Mucosa of stomach (tissue), 1 donor: ENCODE results near the gene ASH1L.
A peak's percentile ranks its signal among the peaks of the same experiment; 100 is the strongest.
"Not testable (repeated sequence)": the region's sequence is repeated elsewhere in the genome, so short reads cannot be mapped to it uniquely, and the experiment has no call there.

ENCODE experiments used
- H3K27me3 ChIP-seq: one replicate; pipeline ENCODE4 v1.7.0; 2013; ENCODE audit warnings: mild to moderate bottlenecking, low read length; ENCODE audit not compliant: control insufficient read depth, insufficient read depth
- H3K36me3 ChIP-seq: one replicate; pipeline ENCODE4 v1.7.0; 2013; ENCODE audit warnings: low read length; ENCODE audit not compliant: control insufficient read depth, insufficient read depth
- H3K4me1 ChIP-seq: one replicate; pipeline ENCODE4 v1.7.0; 2013; ENCODE audit warnings: mild to moderate bottlenecking, low read length; ENCODE audit not compliant: control insufficient read depth, insufficient read depth
- H3K4me3 ChIP-seq: one replicate; pipeline ENCODE4 v1.7.0; 2013; ENCODE audit warnings: low read length
- H3K9ac ChIP-seq: one replicate; pipeline ENCODE4 v1.7.0; 2013; ENCODE audit warnings: mild to moderate bottlenecking, low read length, moderate library complexity
- H3K9me3 ChIP-seq: one replicate; pipeline ENCODE4 v1.7.0; 2013; ENCODE audit warnings: mild to moderate bottlenecking, low read length, moderate library complexity; ENCODE audit not compliant: control insufficient read depth
- donor health status: Pancreatic carcinoma.

The ASH1L gene

GRCh38 chr1:155589282-155589681 lies 26.7 kb upstream of the ASH1L start:
- H3K4me1 ChIP-seq, H3K4me3 ChIP-seq, H3K27me3 ChIP-seq, H3K36me3 ChIP-seq, H3K9ac ChIP-seq, H3K9me3 ChIP-seq: not testable (repeated sequence)

GRCh38 chr1:155583846-155584245 lies 21.2 kb upstream of the ASH1L start:
- not testable (repeated sequence) for H3K36me3 ChIP-seq, H3K27me3 ChIP-seq, H3K4me3 ChIP-seq, H3K9ac ChIP-seq, H3K4me1 ChIP-seq, H3K9me3 ChIP-seq

GRCh38 chr1:155575608-155576007 lies 13.0 kb upstream of the ASH1L start:
- H3K9ac ChIP-seq, H3K9me3 ChIP-seq: not testable (repeated sequence)

GRCh38 chr1:155574077-155574476 lies 11.5 kb upstream of the ASH1L start:
- Histone ChIP-seq H3K36me3 (no peaks in the 10 kb centered on the region), H3K27me3 (no peaks in the 10 kb centered on the region), H3K9me3 (no peaks in the 10 kb centered on the region), H3K4me3 (no peak overlapping the region), H3K9ac (no peak overlapping the region), H3K4me1 (no peaks in the 10 kb centered on the region)

More at GRCh38 chr1:155575608-155576007, 13.0 kb upstream of the ASH1L start:
- not testable (repeated sequence) for H3K4me3 ChIP-seq, H3K27me3 ChIP-seq, H3K36me3 ChIP-seq, H3K4me1 ChIP-seq

GRCh38 chr1:155570593-155570990 lies 8.0 kb upstream of the ASH1L start:
- Histone ChIP-seq H3K4me1 (no peaks in the 10 kb centered on the region), H3K9me3 (no peaks in the 10 kb centered on the region), H3K9ac (no peak overlapping the region), H3K27me3 (no peaks in the 10 kb centered on the region), H3K4me3 (no peak overlapping the region), H3K36me3 (no peaks in the 10 kb centered on the region)

- no peaks in the 10 kb centered on the region for H3K4me1 ChIP-seq
- no peaks in the 10 kb centered on the region for H3K27me3 ChIP-seq
- no peak overlapping the region for H3K9ac ChIP-seq
- no peaks in the 10 kb centered on the region for H3K9me3 ChIP-seq
- no peaks in the 10 kb centered on the region for H3K36me3 ChIP-seq
- no peak overlapping the region for H3K4me3 ChIP-seq
Measured at GRCh38 chr1:155569988-155570592, 7.5 kb upstream of the ASH1L start.

GRCh38 chr1:155563377-155564022 lies 897 bp upstream of the ASH1L start:
- H3K9me3 ChIP-seq, H3K4me1 ChIP-seq, H3K27me3 ChIP-seq, H3K36me3 ChIP-seq: not testable (repeated sequence)
- peak overlapping the region; percentile 72 for H3K4me3 ChIP-seq
- H3K9ac ChIP-seq, result peak overlapping the region; percentile 93

GRCh38 chr1:155561779-155562580 lies 623 bp downstream of the ASH1L start:
- not testable (repeated sequence) for H3K9me3 ChIP-seq, H3K36me3 ChIP-seq, H3K4me1 ChIP-seq, H3K27me3 ChIP-seq
- H3K4me3 ChIP-seq, result peak overlapping the region; percentile 71
- H3K9ac ChIP-seq, result peak overlapping the region; percentile 96

GRCh38 chr1:155555915-155556314 lies 6.7 kb downstream of the ASH1L start:
- no peaks in the 10 kb centered on the region for H3K4me1 ChIP-seq

GRCh38 chr1:155553349-155553748 lies 9.3 kb downstream of the ASH1L start:
- H3K9me3 ChIP-seq, result no peaks in the 10 kb centered on the region
- H3K9ac ChIP-seq, result no peak overlapping the region
- H3K27me3 ChIP-seq, result no peaks in the 10 kb centered on the region
- no peak overlapping the region for H3K4me3 ChIP-seq
- H3K4me1 ChIP-seq, result no peaks in the 10 kb centered on the region
- no peaks in the 10 kb centered on the region for H3K36me3 ChIP-seq

More at GRCh38 chr1:155555915-155556314, 6.7 kb downstream of the ASH1L start:
- Histone ChIP-seq H3K4me3 (no peak overlapping the region), H3K9ac (no peak overlapping the region), H3K36me3 (no peaks in the 10 kb centered on the region), H3K9me3 (no peaks in the 10 kb centered on the region), H3K27me3 (no peaks in the 10 kb centered on the region)

GRCh38 chr1:155548706-155549105 lies 13.9 kb downstream of the ASH1L start:
- Histone ChIP-seq H3K4me3 (no peak overlapping the region), H3K9ac (no peak overlapping the region), H3K36me3 (no peaks in the 10 kb centered on the region), H3K4me1 (no peaks in the 10 kb centered on the region), H3K27me3 (no peaks in the 10 kb centered on the region), H3K9me3 (no peaks in the 10 kb centered on the region)
